Measurements from ENCODE around the gene LORICRIN.

- TF ChIP-seq ZNF644 (tag; IDR thresholded peaks at IDR 0.05; ENCODE audit: low read depth) (no peak), GABPA (tag; conservative IDR thresholded peaks at IDR 0.05; ENCODE audit: low read depth) (no peak), RBM22 (IDR thresholded peaks at IDR 0.05; ENCODE audit: low read depth, low read length, poor library complexity, severe bottlenecking) (no peak), MEF2D (tag; conservative IDR thresholded peaks at IDR 0.05; ENCODE audit: low read depth) (no peak)
These were observed 7.9 kb upstream of the LORICRIN start for GRCh38 chr1:153251562-153251961.
